Fibroblast of mammary gland (primary cell): Measurements from ENCODE around the gene CD69.
"Not testable (repeated sequence)": the region's sequence is repeated elsewhere in the genome, so short reads cannot be mapped to it uniquely, and the experiment has no call there.

Experiments used
- DNase-seq: peaks from one replicate; pipeline ENCODE4 v3.0.0-alpha.2; 2010; ENCODE audit warnings: low read depth
- H3K4me3 ChIP-seq: 2 replicates; pipeline ENCODE4 v1.5.1; 2011; ENCODE audit warnings: low read depth, mild to moderate bottlenecking, low read length, moderate library complexity; ENCODE audit not compliant: control insufficient read depth
- CTCF ChIP-seq: conservative IDR thresholded peaks from 2 replicates; pipeline ENCODE4 v1.5.1; 2011; ENCODE audit warnings: low read depth, low read length, inconsistent platforms; ENCODE audit not compliant: control insufficient read depth, insufficient read depth

Gene CD69

GRCh38 chr12:9718968-9719367, 41.7 kb downstream of the CD69 start:
- TF ChIP-seq CTCF: no peak
- H3K4me3 ChIP-seq: no peak overlapping the region
- no peak for DNase-seq

- no peak for TF ChIP-seq CTCF
- no peak for DNase-seq
- no peak overlapping the region for H3K4me3 ChIP-seq
These were observed 43.4 kb downstream of the CD69 start for GRCh38 chr12:9717070-9717925.

GRCh38 chr12:9713032-9713558, 47.6 kb downstream of the CD69 start:
- not testable (repeated sequence) for DNase-seq, H3K4me3 ChIP-seq

GRCh38 chr12:9711664-9712063, 49.0 kb downstream of the CD69 start:
- no peak for TF ChIP-seq CTCF
- no peak for DNase-seq
- no peak overlapping the region for H3K4me3 ChIP-seq

- no peak for DNase-seq
- no peak for TF ChIP-seq CTCF
- no peak overlapping the region for H3K4me3 ChIP-seq
These were observed 49.9 kb downstream of the CD69 start for GRCh38 chr12:9710584-9711375.

- no peak overlapping the region for H3K4me3 ChIP-seq
- no peak for DNase-seq
- no peak for TF ChIP-seq CTCF
These were observed 51.8 kb downstream of the CD69 start for GRCh38 chr12:9708853-9709252.
